NCI-H1105 treated with DMSO at 0.1 percent for 48 hours (cell line): Measurements from ENCODE around the gene TRIO.

Experiments used
- DNase-seq: peaks from one replicate; lab custom pipeline; 2025; lab: John Stamatoyannopoulos, UW

Gene TRIO

DNA sequence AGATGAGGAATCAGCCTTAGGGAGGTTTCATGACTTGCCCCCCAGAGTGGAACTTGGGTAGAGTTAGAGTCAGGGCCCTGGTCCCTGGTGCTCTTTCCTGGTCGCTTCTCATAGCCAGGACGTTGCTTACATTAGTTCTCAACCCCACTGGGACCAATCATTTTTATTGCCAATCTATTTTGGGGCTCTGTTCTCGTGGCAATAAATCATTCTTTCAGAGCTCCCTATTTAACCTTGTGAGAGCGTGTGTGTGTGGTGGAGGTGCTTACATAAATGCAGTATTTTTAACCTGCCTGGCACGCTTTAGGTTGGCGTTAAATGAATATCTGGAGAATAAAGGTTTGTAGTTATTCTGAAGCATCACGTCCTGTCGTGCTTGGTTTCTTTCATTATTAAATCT is 4.1 kb downstream of the TRIO start:
- peak; percentile 60 for DNase-seq

DNA sequence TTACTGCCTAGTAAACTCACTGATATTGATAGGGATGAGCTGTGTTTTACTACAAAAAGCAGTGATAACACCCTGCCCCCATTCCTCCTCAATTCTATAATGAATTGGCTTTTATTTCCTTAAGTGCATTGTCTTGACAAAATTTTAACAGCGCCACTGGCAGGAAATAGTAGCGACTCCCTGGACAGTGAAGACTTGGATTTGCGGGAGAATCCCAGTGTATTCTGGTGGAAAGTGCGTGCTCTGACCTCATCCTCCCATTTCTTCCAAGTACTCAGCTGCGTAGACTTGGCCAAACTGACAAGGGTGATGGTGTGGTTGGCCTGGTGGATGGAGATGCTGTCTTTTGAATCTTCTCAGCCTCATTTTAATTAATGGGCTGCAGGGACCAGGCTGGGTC is 5.3 kb downstream of the TRIO start:
- DNase-seq = no peak

DNA sequence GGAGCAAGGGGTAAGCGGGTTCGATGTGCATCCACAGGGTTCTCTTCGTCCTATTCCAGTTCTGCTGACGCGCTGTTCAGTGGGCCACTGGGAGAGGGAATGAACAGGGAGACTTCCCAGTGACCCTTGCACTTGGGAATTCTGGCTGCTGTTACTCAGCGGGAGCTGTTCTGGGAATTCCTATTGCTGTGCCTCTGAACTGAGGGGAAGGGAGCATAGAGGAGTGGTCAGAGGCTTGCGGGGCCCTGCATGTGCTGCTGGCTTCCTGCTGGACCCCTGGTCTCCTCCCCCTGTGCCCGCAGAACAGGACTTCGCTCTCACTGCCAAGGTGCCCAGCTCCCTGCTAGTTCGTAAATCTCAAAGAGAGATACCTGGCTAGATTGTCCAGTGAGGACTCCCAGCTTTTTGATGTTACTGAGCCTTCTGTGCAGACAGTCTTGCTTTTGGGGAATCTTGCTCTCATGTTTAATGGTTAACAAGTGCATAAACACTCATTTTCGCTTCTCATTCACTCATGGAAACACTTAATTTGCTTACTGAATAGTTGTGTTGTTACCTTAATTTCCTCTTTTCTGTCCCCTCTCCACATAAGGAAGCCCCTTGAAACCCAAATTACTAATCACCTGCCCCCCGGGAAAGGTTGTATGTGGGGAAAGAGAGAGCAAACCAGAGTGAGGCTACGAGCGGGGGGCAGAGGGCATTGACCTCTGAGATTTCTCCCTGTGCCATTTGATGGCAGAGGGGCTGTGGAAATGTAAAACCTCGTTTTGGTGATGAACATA is 5.9 kb downstream of the TRIO start:
- no peak for DNase-seq

DNA sequence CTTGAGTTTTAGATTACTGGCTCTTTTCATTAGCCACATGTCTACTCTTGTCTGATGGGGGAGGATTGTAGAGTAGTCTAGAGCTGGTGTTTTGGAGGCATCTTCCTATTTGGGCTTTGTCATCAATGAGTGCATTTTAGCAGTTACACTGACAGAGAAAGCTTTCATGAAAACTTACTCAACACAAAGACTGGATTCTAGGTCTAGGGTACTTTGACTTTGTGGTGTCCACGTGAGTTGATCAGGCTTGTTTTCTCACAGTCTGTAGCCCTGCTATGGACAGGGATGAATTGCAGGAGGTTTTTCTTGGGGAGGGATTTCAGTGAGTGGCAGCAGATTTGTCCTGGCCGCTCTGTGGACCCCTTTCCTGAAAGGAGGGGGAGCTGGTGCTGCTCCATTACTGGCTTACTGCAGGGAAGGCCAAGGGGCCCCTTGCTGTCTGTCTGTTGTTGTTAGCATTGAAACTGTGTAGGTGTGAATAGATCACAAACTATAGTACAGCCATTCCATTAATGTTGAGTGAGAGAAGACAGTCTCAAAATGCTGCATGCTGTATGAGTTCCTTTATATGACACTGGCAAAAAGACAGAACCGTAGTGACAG is 6.6 kb downstream of the TRIO start:
- DNase-seq = no peak

DNA sequence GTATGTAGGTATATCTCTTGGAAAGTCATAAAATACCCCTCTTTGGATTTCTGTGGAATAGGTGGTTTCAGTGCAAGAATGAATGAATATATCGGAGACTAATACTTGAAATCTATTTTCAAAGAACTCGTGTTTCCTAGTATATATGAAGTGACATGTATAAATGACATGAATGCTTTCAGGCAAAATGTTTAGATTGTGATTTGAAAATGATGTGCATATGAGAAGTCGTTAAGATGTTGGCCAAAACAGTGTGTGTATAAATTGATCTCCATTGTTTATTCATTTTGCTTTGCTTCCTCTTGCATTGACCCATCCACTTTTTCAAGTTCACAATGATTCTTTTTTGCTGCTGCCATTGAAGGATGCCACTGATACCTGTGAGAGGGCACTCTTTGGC is 8.3 kb downstream of the TRIO start:
- no peak for DNase-seq

DNA sequence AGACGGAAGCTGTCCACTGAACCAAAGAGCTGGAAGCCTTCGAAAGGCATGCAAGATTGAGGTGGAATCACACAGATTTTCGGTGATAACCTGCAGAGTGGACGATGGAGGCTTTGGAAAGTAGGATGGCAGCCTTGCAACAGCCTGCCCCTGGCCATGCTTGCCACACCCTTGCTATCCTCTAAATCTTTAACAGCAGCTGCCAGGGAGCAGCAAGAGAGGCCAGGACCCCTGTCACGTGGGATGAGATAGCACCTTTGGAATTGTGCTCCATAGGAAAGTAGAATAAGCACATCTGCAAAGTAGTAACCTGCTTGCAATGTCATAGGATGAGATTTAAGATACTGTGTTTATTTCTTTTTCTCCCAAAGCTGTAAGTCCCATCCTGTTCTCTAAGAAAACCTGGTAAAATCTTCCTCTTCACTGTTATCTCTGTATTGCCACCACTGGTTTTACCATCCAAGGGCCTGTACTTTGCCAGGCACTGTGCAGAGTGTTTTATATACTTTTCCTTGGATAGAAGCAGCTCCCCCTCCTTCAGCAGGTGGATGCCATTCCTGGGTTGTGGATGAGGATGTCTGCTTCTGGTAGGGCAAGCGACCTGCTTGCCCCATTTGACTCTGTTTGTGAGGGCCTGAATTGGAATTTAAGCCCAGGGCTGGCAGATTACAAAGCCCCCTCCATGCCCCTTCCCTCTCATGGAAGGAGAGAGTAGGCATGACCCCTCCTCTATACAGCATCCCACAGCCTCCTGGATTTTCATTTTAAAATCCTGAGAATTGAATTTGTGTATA is 10.1 kb downstream of the TRIO start:
- DNase-seq = no peak

DNA sequence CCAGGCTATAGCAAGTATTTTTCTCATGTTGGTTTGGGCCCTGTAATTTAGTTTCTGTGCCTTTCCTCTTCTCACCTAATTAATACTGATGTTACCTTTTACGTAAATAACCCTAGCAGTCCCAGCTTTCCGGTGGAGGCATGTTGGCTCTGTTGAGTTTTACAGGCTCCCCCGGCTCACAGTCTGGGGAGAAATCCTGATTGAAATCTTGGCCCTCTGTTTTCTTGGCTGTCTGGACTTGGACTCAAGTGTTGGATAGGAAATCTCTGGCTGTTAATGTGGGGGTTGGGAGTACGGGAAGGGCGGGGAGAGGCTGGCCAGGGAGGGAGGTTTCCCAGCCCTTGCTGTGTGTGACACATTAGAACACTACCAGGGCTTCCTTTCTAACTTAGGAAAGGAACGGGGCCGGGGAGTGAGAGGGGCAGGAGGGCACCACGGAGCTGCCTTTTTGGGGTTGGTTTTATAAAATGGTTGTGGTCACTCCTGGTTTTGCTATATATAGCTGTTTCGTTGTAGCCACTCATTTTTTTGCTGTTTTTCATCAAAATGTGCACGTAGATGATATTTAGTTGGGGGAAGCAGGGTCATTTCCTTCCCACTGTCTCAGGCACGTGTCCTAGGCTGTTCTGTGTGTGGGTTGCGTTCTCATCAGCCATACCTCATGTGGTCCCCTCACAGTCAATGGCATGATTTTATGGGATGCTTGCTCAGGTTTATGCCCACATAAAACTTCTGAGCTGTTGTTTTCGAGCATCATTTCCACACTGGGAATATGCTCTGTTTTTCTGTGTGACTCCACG is 11.0 kb downstream of the TRIO start:
- DNase-seq = no peak

DNA sequence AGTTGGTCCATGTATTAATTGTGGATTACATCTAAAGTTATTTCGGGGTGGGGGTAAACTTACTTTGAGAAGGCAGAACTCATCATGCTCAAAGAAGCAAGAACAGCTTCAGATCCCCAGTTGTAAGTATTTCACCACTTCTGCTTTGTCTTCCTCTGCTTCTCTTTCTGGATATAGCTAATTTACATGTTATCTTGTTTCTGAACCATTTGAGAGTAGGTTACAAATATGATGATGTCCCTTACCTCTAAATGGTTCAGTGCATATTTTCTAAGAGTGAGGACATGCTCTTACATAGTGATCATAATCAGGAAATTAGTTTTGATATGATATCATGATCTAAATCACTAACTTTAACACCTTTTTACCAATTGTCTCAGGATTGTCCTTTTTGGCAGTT is 11.9 kb downstream of the TRIO start:
- DNase-seq = no peak

DNA sequence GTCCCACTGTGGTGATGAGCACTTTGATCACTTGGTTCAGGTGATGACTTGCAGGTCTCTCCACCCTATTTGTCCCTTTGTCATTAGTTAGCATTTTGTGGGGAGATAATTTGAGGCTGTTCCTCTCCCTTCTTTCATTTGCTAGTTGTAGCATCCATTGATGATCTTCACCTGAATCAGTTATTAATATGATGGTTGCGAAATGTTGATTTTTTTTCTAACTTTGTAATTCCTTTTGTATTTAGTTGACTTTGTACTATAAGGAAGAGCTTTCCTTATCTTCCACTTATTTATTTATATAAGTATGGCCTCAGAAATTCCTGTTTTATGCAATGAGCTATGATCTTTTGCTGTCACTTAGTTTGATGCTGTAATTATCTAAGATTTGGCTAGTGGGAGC is 12.6 kb downstream of the TRIO start:
- DNase-seq = no peak

DNA sequence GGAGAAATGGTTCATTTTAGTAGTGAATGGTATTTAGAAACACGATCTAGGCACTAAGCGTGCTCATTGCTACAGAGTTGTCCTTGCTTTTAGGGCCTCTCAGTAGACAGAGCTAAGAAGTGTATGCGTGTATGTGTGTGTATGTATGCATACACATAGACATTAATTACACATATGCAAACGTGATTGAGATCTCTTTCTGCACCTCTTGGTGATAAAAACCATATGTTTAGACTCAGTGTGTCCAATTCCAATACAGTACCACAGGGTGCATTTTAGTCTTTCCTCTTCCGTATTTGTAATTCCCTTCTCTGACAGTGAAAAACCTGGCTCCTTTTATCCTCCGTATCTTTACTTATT is 13.1 kb downstream of the TRIO start:
- no peak for DNase-seq

DNA sequence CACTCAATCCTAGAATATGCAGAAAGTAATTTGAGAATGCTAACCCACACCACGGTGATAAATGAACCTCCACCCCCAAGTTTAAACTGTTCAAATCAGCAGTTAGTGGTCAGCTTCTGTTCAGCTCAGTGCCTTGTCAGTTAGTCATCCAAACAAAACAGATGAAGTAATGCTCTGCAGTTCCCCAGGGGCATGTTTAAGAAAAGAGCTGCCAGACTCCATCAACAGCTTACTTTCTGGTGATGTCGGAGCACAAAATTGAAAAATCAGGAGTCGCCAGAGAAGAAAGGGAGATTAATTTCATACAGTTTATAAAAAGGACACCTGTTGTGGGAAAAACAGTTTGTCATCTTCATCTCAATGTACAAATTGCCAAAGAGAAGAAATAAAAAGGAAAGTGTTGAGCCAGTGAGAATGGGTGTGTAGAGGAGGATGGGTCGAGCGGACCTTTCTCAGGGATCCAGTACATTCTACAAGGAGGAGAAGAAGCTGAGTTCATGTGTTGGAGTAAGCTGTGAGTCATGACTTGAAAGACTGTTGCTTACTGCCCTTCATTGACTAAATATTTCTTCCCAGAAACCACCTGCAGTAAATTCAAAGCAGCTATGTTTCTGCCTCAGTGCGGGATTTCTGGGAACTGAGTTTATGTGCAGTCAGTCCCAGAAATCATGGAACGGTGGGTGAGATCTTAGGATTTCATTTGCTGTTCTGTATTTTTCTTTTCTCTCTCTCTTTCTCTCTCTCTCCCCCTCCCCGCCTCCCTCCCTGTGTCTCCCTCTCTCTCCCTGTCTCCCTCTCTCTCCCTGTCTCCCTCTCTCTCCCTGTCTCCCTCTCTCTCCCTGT is 13.7 kb downstream of the TRIO start:
- DNase-seq = no peak

DNA sequence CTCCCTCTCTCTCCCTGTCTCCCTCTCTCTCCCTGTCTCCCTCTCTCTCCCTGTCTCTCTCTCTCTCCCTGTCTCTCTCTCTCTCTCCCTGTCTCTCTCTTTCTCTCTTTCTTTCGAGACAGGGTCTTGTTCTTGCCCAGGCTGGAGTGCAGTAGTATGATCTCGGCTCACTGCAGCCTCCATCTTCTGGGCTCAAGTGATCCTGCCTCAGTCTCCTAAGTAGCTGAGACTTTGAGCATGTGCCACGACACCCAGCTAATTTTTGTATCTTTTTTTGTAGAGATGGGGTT is 14.3 kb downstream of the TRIO start:
- DNase-seq = no peak

DNA sequence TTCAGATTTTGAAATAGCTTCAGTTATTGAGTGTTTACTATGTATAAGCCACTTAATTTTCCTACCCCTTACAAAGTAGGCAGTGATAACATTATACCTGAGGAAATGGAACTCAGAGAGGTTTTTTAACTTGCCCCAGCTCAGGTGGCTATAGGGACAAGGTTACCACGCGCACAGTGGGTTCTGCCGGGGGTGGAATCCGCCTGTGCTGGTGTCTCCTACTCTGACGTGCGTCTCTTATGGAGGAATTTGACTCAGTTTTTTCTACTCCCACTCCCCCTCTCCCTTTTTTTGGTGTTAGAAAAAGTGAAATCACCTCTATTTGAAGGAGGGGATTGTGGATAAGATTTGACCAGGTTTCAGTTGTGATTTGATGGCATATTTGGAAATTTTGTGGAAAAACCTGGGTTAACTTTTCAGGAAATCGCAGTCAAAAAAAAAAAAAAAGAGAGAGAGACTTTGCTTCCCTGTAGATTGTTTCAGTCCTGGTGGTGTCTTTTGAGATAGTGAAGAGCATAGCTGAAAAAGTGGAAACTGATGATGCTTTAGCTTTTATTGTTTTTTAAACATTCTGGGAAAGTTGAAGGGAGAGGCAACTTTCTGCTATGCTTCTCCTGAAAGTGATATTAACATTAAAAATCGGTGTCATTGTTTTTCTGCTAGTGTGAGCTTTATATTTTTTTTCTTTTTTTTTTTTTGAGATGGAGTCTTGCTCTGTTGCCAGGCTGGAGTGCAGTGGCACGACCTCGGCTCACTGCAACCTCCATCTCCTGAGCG is 15.9 kb downstream of the TRIO start:
- no peak for DNase-seq

DNA sequence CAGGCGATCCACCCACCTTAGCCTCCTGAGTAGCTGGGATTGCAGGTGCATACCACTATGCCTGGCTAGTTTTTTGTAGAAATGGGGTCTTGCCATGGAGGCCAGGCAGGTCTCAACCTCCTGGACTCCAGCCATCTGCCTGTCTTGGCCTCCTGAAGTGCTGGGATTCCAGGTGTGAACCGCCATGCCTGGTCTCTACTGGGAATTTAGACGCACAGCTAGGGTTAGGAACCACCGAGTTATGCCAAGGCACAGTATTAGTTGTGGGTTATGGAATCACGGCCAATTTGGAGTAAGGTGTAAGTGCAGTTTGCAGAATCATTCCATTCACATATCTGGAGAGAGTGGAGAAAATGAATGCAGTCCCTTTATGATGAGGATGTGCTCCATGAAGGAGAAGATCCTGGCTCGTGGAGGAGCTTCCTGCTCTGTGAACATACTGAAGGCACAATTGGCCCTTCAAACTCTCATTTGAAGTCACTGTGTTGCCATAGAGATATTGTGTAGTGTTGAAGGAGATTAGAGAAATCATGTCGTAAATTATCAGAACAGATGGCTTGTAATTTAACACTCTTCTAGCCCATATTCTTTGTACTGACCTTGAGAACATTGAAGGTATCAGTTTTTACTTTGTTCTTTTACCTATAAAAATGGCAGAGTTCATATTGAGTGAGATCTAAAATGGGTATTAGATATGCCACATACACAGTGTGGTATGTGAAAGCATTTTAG is 18.8 kb downstream of the TRIO start:
- peak; percentile 73 for DNase-seq

DNA sequence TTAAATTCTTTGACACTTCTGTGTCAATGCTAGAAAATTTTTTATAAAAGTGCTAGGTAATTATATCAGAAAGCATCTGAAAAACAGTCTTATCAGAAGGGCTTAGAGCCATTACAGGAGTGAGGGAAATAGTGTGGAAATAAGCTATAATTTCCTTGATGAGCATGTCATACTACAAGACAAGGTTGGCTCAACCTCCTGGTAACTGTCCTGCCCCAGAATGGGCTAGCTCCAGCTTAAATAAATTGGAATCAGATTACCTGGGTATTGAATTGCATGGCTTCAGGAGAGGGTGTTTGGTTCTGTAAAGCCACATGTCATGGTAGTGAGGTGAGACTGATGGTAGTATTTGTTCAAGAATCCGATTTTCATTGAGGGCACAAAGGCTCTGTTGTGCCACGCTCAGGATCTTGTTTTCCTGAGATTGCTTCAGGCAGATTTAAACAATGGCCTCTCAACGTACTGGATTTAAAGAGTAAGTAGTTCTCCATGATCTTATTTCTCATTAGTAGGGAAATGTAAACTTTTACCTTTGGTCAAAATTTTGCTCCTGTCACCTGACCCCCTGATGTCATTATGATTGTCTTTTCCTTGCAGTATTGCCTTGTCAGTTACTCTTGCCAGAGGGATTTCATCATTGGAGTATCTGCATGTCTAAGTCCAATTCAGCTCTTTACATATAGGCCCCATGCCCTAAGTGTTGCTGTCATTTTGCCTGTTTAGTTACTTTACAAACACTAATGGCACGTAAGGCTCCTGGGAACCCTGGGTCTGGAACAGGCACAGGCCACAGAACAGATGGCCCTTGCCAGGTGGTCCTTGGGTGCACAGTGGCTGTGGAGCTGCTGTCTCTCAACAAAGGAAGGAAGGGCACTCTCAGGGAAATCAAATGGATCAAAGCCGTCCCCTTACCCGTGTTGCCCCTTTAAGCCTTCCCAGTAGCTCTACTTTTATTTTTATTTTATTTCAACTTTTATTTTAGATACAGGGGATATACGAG is 21.3 kb downstream of the TRIO start:
- DNase-seq = no peak

DNA sequence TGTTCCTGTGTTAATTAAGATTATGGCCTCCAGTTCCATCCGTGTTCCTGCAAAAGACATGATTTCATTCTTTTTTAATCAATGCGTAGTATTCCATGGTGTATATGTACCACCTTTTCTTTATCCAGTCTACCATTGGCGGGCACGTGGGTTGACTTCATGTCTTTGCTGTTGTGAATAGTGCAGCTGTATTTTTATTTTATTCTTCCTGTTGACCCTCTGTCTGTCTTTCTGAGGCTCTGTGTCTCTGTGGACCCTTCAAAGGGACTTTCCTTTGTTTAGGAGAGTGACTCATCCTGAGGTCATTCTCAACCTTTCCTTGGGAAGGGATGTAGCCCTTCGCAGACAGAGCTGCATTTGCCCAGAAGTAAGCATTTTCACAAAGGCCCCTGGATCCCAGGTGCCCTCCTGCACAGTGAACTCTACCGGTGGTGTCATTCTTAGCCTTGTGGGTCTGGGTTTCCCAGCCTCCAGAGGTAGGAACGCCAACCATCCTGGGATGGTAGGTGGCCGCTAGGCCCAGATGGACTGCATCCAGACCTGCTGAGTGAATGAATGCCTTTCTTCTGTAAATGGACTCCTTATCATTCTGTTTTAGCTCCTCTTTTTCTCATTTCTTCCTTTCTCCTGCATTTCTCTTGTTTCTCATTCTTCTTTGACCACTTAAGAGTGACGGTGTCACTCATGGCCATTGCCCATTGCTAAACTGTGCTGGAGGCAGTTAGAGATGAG is 22.4 kb downstream of the TRIO start:
- DNase-seq = no peak

DNA sequence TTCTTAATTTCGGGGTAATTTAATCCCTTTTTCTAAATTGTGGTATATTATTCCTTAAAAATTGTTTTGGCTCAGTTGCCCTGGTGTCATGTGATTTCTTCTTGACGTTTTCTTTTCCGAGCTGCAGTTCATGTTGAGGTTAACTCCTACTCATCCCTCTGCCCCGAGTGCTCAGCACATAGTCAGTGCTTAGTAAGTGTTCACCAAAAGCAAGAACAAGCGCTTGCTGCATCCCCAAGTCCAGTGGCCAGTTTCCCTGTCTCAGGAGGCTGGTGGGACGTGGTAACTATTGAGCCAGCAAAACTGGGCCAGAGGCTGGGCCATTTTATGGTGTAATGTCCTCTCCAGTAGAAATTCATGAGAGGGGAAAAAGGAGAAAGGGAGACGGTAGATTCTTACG is 23.3 kb downstream of the TRIO start:
- no peak for DNase-seq

DNA sequence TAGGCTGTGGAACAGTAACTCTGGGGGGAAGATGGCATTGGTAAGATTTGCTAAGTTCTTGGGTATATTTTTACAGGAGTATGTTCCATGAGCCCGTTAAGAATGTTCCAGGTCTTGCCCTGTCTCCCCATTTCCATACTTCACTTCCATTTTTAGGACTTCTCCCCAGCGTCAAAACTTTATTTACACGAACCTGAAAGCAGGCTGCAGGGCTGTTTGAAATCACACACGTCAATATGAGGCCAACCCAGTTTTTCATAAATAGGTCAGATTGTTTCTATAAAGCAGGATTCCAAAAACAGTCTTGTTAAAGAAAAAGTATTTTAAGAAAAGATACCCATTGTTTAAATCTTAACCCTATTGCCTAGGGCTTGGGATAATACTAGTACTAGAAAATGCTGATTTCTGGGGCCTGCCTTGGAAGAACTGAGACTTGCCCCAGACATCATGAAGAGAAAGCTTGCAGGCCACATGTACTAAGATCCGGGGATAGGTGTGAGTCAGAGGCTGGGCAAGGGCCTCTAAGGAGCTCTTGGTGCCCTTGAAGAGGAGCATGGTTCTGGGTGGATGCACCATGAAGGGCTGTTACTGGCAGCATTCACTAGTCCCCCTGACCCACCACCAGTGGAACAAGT is 24.2 kb downstream of the TRIO start:
- DNase-seq = no peak
